HG02852 (cell line): ENCODE measurements around the gene CHST8.
"Not testable (repeated sequence)": the region's sequence is repeated elsewhere in the genome, so short reads cannot be mapped to it uniquely, and the experiment has no call there.

ENCODE experiments used
- ATAC-seq: cut with Tn5 transposase; IDR thresholded peaks from one replicate; pipeline ENCODE4 v1.9.1; 2021; ENCODE audit warnings: mild to moderate bottlenecking, moderate library complexity; ENCODE audit not compliant: unreplicated experiment

Gene CHST8

GRCh38 chr19:33616857-33617256 lies 4.9 kb upstream of the CHST8 start:
- ATAC-seq: no peak

- not testable (repeated sequence) for ATAC-seq
Observed at GRCh38 chr19:33618363-33618762, 3.4 kb upstream of the CHST8 start.

- ATAC-seq: no peak
Observed at GRCh38 chr19:33618884-33619283, 2.9 kb upstream of the CHST8 start.

- no peak for ATAC-seq
Observed at GRCh38 chr19:33620611-33621010, 1.1 kb upstream of the CHST8 start.

- ATAC-seq: no peak
Observed at GRCh38 chr19:33621065-33621785, 528 bp upstream of the CHST8 start.

- ATAC-seq: no peak
Observed at GRCh38 chr19:33622505-33622808, 704 bp downstream of the CHST8 start.

GRCh38 chr19:33622809-33623511 lies 1.2 kb downstream of the CHST8 start:
- no peak for ATAC-seq

- ATAC-seq: no peak
Observed at GRCh38 chr19:33624586-33624985, 2.8 kb downstream of the CHST8 start.

GRCh38 chr19:33627526-33627925 lies 5.8 kb downstream of the CHST8 start:
- no peak for ATAC-seq

- no peak for ATAC-seq
Observed at GRCh38 chr19:33627962-33628839, 6.4 kb downstream of the CHST8 start.

GRCh38 chr19:33628921-33629825 lies 7.4 kb downstream of the CHST8 start:
- no peak for ATAC-seq

- no peak for ATAC-seq
Observed at GRCh38 chr19:33629826-33630375, 8.1 kb downstream of the CHST8 start.

- ATAC-seq: no peak
Observed at GRCh38 chr19:33630880-33631608, 9.3 kb downstream of the CHST8 start.

GRCh38 chr19:33631609-33631973 lies 9.8 kb downstream of the CHST8 start:
- no peak for ATAC-seq

- ATAC-seq: no peak
Observed at GRCh38 chr19:33634361-33635091, 12.8 kb downstream of the CHST8 start.

GRCh38 chr19:33638167-33639034 lies 16.6 kb downstream of the CHST8 start:
- ATAC-seq: no peak

GRCh38 chr19:33639035-33639681 lies 17.4 kb downstream of the CHST8 start:
- ATAC-seq: no peak

- no peak for ATAC-seq
Observed at GRCh38 chr19:33640773-33641172, 19.0 kb downstream of the CHST8 start.
